GM23338 (cell line): ENCODE measurements around the gene AAGAB. TPM values are rescaled to one million over a fixed set of nuclear protein-coding genes. Genes with fewer than 3 reads are reported as not detected.

ENCODE experiments used
- ATAC-seq: fragments of 200-7000 bp; cut with Tn5 transposase; 3 replicates; pipeline ENCODE4 v1.9.1; 2020
- DNase-seq: peaks from one replicate; pipeline ENCODE4 v3.0.0-alpha.2; 2015; ENCODE audit warnings: low spot score
- H2AFZ ChIP-seq: fragments of 200-600 bp; sonication (generic); 2 replicates; pipeline ENCODE4 v1.8.0; 2016; ENCODE audit warnings: antibody characterized with exemption, mild to moderate bottlenecking, moderate library complexity
- H3F3A ChIP-seq: fragments of 200-600 bp; sonication (generic); replicated peaks from 2 replicates; pipeline ENCODE4 v1.8.0; 2017; ENCODE audit warnings: antibody characterized with exemption, mixed run types, low read depth
- H3K27ac ChIP-seq: fragments of 200-600 bp; sonication (generic); 2 replicates; pipeline ENCODE4 v1.6.1; 2016; ENCODE audit warnings: low read depth
- H3K27me3 ChIP-seq: fragments of 200-600 bp; sonication (generic); 2 replicates; pipeline ENCODE4 v1.8.0; 2016; ENCODE audit warnings: mild to moderate bottlenecking, mixed run types, moderate library complexity; ENCODE audit not compliant: insufficient read depth
- H3K36me3 ChIP-seq: fragments of 200-600 bp; sonication (generic); 2 replicates; pipeline ENCODE4 v1.8.0; 2016; ENCODE audit warnings: mild to moderate bottlenecking; ENCODE audit not compliant: insufficient read depth
- H3K4me1 ChIP-seq: fragments of 200-600 bp; sonication (generic); 2 replicates; pipeline ENCODE4 v1.8.0; 2016; ENCODE audit warnings: mild to moderate bottlenecking, moderate library complexity; ENCODE audit not compliant: insufficient read depth
- H3K4me2 ChIP-seq: fragments of 200-600 bp; sonication (generic); 2 replicates; pipeline ENCODE4 v1.7.1; 2017; ENCODE audit warnings: mixed run types
- H3K4me3 ChIP-seq: fragments of 200-600 bp; sonication (generic); 2 replicates; pipeline ENCODE4 v1.6.1; 2016; ENCODE audit warnings: mixed run types
- H3K79me2 ChIP-seq: fragments of 200-600 bp; sonication (generic); replicated peaks from 2 replicates; pipeline ENCODE4 v1.8.0; 2017; ENCODE audit warnings: mild to moderate bottlenecking; ENCODE audit not compliant: insufficient read depth
- H3K9me2 ChIP-seq: fragments of 200-600 bp; sonication (generic); 2 replicates; pipeline ENCODE4 v1.8.0; 2017; ENCODE audit not compliant: insufficient read depth
- H4K20me1 ChIP-seq: fragments of 200-600 bp; sonication (generic); replicated peaks from 2 replicates; pipeline ENCODE4 v1.8.0; 2017; ENCODE audit warnings: mild to moderate bottlenecking; ENCODE audit not compliant: insufficient read depth
- H3K27ac Mint-ChIP-seq: 2 replicates; pipeline ENCODE4 v1.8.0; 2020; ENCODE audit warnings: inconsistent platforms, mild to moderate bottlenecking, moderate library complexity, mixed read lengths
- H3K27me3 Mint-ChIP-seq: 3 replicates; pipeline ENCODE4 v1.8.0; 2022; ENCODE audit warnings: low read depth, mild to moderate bottlenecking, moderate library complexity, mixed read lengths, inconsistent platforms; ENCODE audit not compliant: insufficient read depth, poor library complexity
- H3K36me3 Mint-ChIP-seq: 3 replicates; pipeline ENCODE4 v1.8.0; 2021; ENCODE audit warnings: low read depth, mild to moderate bottlenecking, inconsistent platforms, moderate library complexity, mixed read lengths
- H3K4me1 Mint-ChIP-seq: 3 replicates; pipeline ENCODE4 v1.8.0; 2020; ENCODE audit warnings: mild to moderate bottlenecking, inconsistent platforms, mixed read lengths
- H3K4me3 Mint-ChIP-seq: 3 replicates; pipeline ENCODE4 v1.8.0; 2021; ENCODE audit warnings: moderate library complexity, mild to moderate bottlenecking, inconsistent platforms, mixed read lengths
- H3K9me3 Mint-ChIP-seq: 3 replicates; pipeline ENCODE4 v1.8.0; 2020; ENCODE audit warnings: moderate library complexity, mild to moderate bottlenecking, inconsistent platforms, mixed read lengths
- CREB1 ChIP-seq: fragments of 250-450 bp; sonication (Bioruptor Pico); IDR thresholded peaks from 2 replicates; pipeline ENCODE4 v1.5.0; 2020; ENCODE audit warnings: low read depth, mild to moderate bottlenecking, moderate library complexity
- CTCF ChIP-seq, 2 experiments: fragments of 200-600 bp in 1 of 2; sonication (generic) in 1 of 2; conservative IDR thresholded peaks; 2 replicates each; pipeline versions ENCODE4 v1.5.1 to v1.6.1; 2016 to 2017; ENCODE audit warnings: antibody characterized with exemption in 2 of 2, low read depth in 2 of 2, mild to moderate bottlenecking in 2 of 2, moderate library complexity in 1 of 2
- ETS1 ChIP-seq: IDR thresholded peaks from 2 replicates; pipeline ENCODE4 v1.6.1; 2016; ENCODE audit warnings: antibody characterized with exemption
- EZH2 ChIP-seq: fragments of 200-600 bp; sonication (generic); IDR thresholded peaks from one replicate; pipeline ENCODE4 v1.8.0; 2017; ENCODE audit warnings: antibody characterized with exemption, mild to moderate bottlenecking, low read depth; ENCODE audit not compliant: unreplicated experiment
- EZH2phosphoT487 ChIP-seq: fragments of 200-600 bp; sonication (generic); IDR thresholded peaks from one replicate; pipeline ENCODE4 v1.8.1; 2018; ENCODE audit warnings: antibody characterized with exemption; ENCODE audit not compliant: unreplicated experiment
- JUNB ChIP-seq: IDR thresholded peaks from one replicate; pipeline ENCODE4 v1.6.1; 2016; ENCODE audit warnings: antibody characterized with exemption; ENCODE audit not compliant: unreplicated experiment
- NANOG ChIP-seq: IDR thresholded peaks from 2 replicates; pipeline ENCODE4 v1.6.1; 2016; ENCODE audit warnings: antibody characterized with exemption, borderline replicate concordance
- POLR2AphosphoS5 ChIP-seq: IDR thresholded peaks from 2 replicates; pipeline ENCODE4 v1.6.1; 2016; ENCODE audit warnings: antibody characterized with exemption, low read depth
- REST ChIP-seq: IDR thresholded peaks from one replicate; pipeline ENCODE4 v1.6.1; 2018; ENCODE audit warnings: antibody characterized with exemption; ENCODE audit not compliant: unreplicated experiment
- STAT1 ChIP-seq: IDR thresholded peaks from one replicate; pipeline ENCODE4 v1.6.1; 2016; ENCODE audit warnings: antibody characterized with exemption; ENCODE audit not compliant: unreplicated experiment
- ZNF114 ChIP-seq: fragments of 250-450 bp; sonication (Bioruptor Pico); IDR thresholded peaks from 2 replicates; pipeline ENCODE4 v1.5.0; 2020; ENCODE audit warnings: mild to moderate bottlenecking, moderate library complexity
- ZNF331 ChIP-seq: fragments of 250-450 bp; sonication (Bioruptor Pico); IDR thresholded peaks from 2 replicates; pipeline ENCODE4 v1.5.0; 2020; ENCODE audit warnings: low read depth, mild to moderate bottlenecking, moderate library complexity
- ZNF462 ChIP-seq: fragments of 250-450 bp; sonication (Bioruptor Pico); IDR thresholded peaks from 2 replicates; pipeline ENCODE4 v1.5.0; 2020; ENCODE audit warnings: mild to moderate bottlenecking, moderate library complexity
- polyA plus RNA-seq: library from polyadenylated mRNA; unstranded; fragments of >200 nt; fragmentation: Nextera tagmentation; extraction: Ambion mirVana; gene quantifications from 2 replicates; pipeline ENCODE4 v1.2.1, GENCODE V29; 2016
- total RNA-seq: library from RNA; depleted of rRNA; stranded (reverse); fragments of >200 nt; shearing (Covaris generic); gene quantifications from 2 replicates; pipeline ENCODE4 v1.2.3, GENCODE V29; 2014

AAGAB gene
- total and polyA plus RNA-seq, 2 experiments from 2014 or later, result 20.8 to 42.8 TPM

GRCh38 chr15:67232591-67232990 is 21.9 kb downstream of the AAGAB start:
- TF ChIP-seq REST (no peak), ZNF331 (CRISPR knock-in tag) (no peak), JUNB (no peak), CTCF (conservative IDR thresholded peaks at IDR 0.05; ENCODE audit: low read depth in 2 of 2) (no peak), EZH2phosphoT487 (no peak), ETS1 (no peak), NANOG (no peak), ZNF462 (no peak), POLR2AphosphoS5 (no peak), CREB1 (CRISPR knock-in tag) (no peak), STAT1 (no peak), EZH2 (no peak), ZNF114 (CRISPR knock-in tag) (no peak)
- no peaks in the 10 kb centered on the region for H3K27me3 Mint-ChIP-seq
- Histone ChIP-seq H3K4me3 (no peak overlapping the region), H2AFZ (no peak overlapping the region), H3K9me2 (no peaks in the 10 kb centered on the region), H3F3A (no peaks in the 10 kb centered on the region), H3K27ac (no peak overlapping the region), H3K36me3 (peaks cover 7% of the 10 kb centered on the region), H3K4me1 (no peaks in the 10 kb centered on the region), H3K27me3 (no peaks in the 10 kb centered on the region), H3K79me2 (peaks cover 17% of the 10 kb centered on the region), H3K4me2 (no peak overlapping the region), H4K20me1 (no peaks in the 10 kb centered on the region; the same call in 1 of the 2 replicates)
- H3K9me3 Mint-ChIP-seq, result no peaks in the 10 kb centered on the region
- no peaks in the 10 kb centered on the region for H3K4me1 Mint-ChIP-seq
- no peak for DNase-seq
- H3K4me3 Mint-ChIP-seq, result no peak overlapping the region
- no peak overlapping the region for H3K27ac Mint-ChIP-seq
- no peak for ATAC-seq
- H3K36me3 Mint-ChIP-seq, result peaks cover 38% of the 10 kb centered on the region
